Osteocyte (in vitro differentiated cells): ENCODE measurements around the gene NPAS2. TPM values are rescaled to one million over a fixed set of nuclear protein-coding genes. Genes with fewer than 3 reads are reported as not detected.

Experiments used
- DNase-seq: peaks from one replicate; pipeline ENCODE4 v3.0.0; 2021; ENCODE audit warnings: mixed read lengths; ENCODE audit not compliant: unreplicated experiment; ENCODE audit errors: extremely low spot score
- H3K27ac Mint-ChIP-seq: one replicate; pipeline ENCODE4 v1.8.0; 2021; ENCODE audit warnings: mild to moderate bottlenecking, mixed read lengths; ENCODE audit not compliant: unreplicated experiment
- H3K27me3 Mint-ChIP-seq: one replicate; pipeline ENCODE4 v1.8.0; 2021; ENCODE audit warnings: mixed read lengths; ENCODE audit not compliant: unreplicated experiment
- H3K36me3 Mint-ChIP-seq: one replicate; pipeline ENCODE4 v1.8.0; 2021; ENCODE audit warnings: mixed read lengths; ENCODE audit not compliant: unreplicated experiment
- H3K4me1 Mint-ChIP-seq: one replicate; pipeline ENCODE4 v1.8.0; 2021; ENCODE audit warnings: mixed read lengths; ENCODE audit not compliant: unreplicated experiment
- H3K4me3 Mint-ChIP-seq: one replicate; pipeline ENCODE4 v1.8.0; 2021; ENCODE audit warnings: mild to moderate bottlenecking, moderate library complexity, mixed read lengths; ENCODE audit not compliant: unreplicated experiment
- H3K9me3 Mint-ChIP-seq: one replicate; pipeline ENCODE4 v1.8.0; 2021; ENCODE audit warnings: mixed read lengths; ENCODE audit not compliant: unreplicated experiment
- total RNA-seq: library from RNA; stranded (reverse); gene quantifications from 2 replicates; pipeline ENCODE4 v1.2.1, GENCODE V29; 2021
- TF ChIP-seq, protein P1 (sequence below): fragments of 200-600 bp; sonication (generic); IDR thresholded peaks from 2 replicates; pipeline ENCODE4 v1.5.0; 2021; ENCODE audit warnings: antibody characterized with exemption, mild to moderate bottlenecking, moderate library complexity

Gene NPAS2
- total RNA-seq, 1 donor from 2014 or later: 16.6 TPM

DNA sequence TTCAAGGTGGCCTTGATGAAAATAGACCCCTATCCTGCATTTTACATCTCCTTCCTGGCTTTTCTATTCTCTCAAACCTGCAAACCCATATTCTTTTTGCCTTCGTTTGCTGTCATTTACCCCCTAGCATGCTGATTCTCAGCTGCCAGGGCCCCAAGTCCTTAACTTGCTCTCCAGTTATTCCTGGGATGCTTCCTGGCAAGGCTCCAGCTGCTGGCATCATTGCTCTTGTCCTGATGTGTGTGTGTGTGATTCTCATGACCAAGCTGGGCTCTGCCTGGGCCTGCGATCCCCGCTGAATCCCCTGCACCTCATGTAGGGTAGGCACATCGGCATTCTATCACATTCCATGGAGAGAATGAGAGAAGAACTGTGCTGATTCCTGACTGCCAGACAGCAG, 11.9 kb downstream of the NPAS2 start:
- Mint-ChIP-seq H3K4me3 (no peak overlapping the region), H3K27ac (no peak overlapping the region), H3K27me3 (no peaks in the 10 kb centered on the region), H3K9me3 (peaks cover 12% of the 10 kb centered on the region), H3K36me3 (peaks cover 18% of the 10 kb centered on the region), H3K4me1 (peaks cover 25% of the 10 kb centered on the region)
- TF ChIP-seq, protein P1, sequence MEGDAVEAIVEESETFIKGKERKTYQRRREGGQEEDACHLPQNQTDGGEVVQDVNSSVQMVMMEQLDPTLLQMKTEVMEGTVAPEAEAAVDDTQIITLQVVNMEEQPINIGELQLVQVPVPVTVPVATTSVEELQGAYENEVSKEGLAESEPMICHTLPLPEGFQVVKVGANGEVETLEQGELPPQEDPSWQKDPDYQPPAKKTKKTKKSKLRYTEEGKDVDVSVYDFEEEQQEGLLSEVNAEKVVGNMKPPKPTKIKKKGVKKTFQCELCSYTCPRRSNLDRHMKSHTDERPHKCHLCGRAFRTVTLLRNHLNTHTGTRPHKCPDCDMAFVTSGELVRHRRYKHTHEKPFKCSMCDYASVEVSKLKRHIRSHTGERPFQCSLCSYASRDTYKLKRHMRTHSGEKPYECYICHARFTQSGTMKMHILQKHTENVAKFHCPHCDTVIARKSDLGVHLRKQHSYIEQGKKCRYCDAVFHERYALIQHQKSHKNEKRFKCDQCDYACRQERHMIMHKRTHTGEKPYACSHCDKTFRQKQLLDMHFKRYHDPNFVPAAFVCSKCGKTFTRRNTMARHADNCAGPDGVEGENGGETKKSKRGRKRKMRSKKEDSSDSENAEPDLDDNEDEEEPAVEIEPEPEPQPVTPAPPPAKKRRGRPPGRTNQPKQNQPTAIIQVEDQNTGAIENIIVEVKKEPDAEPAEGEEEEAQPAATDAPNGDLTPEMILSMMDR: no peak
- no peak for DNase-seq

DNA sequence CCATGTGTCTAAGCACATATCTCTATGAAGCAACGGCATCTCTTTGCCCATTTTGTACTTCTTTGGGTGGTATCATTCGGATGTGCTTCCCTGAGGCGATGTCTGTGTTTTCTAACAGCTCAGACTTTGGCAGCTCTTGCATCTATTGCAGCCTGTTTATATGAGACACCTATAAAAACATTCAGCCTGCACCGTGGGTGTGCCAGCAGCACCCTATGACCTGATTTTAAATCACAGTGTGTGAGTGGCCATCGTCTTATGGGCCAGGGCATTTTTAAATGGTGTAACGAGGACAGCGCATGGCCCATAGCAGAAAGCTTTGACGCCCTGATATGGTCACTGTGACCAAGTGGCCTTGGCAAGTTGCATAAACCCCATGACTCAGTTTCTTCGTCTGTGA, 12.9 kb downstream of the NPAS2 start:
- peaks cover 25% of the 10 kb centered on the region for H3K4me1 Mint-ChIP-seq
- H3K9me3 Mint-ChIP-seq: peaks cover 10% of the 10 kb centered on the region
- H3K36me3 Mint-ChIP-seq: peaks cover 18% of the 10 kb centered on the region
- no peak for DNase-seq
- H3K27ac Mint-ChIP-seq: peak overlapping the region; percentile 72
- TF ChIP-seq, protein P1: no peak
- H3K4me3 Mint-ChIP-seq: no peak overlapping the region
- H3K27me3 Mint-ChIP-seq: no peaks in the 10 kb centered on the region

DNA sequence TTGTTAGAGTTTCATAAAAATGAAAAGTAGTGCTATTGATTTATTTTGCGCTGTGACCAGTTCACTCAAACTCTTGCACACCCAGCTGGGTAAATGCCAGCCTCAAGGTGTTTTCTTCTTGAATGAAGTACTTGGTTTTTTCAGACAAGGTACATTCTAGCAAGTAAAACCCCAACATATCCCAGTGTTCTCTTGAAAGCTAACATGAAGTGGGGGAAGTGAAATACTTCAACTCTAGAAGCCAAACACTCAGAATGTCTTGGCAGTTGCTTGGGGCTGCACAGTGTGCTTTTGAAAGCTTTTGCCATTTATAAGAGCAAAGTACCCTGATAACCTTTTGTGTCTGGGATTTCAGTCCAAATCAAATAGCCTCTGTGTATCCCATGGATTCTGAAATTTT, 13.4 kb downstream of the NPAS2 start:
- Mint-ChIP-seq H3K4me3 (no peak overlapping the region), H3K27me3 (no peaks in the 10 kb centered on the region), H3K9me3 (peaks cover 5% of the 10 kb centered on the region), H3K36me3 (peaks cover 13% of the 10 kb centered on the region), H3K27ac (no peak overlapping the region), H3K4me1 (peaks cover 25% of the 10 kb centered on the region)
- TF ChIP-seq, protein P1: no peak
- DNase-seq: no peak

DNA sequence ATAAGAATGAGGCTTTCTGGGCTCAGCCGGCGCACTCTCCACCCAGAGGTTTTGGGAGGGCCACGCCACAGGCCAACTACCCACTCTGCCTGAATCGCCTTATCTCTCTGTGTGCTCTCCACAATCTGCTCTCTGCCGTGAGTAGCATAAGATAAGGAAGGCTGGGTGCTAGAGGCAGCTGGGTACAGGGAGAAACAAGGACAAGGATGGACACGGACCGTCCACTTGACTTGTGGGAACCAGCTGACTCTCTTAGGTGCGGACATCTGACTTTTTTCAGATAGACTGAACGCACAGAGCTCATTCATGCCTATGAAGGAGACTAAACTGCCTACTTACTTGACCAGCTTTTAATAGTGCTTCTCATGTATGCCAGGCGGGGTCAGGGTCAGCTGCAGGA, 14.3 kb downstream of the NPAS2 start:
- no peaks in the 10 kb centered on the region for H3K27me3 Mint-ChIP-seq

DNA sequence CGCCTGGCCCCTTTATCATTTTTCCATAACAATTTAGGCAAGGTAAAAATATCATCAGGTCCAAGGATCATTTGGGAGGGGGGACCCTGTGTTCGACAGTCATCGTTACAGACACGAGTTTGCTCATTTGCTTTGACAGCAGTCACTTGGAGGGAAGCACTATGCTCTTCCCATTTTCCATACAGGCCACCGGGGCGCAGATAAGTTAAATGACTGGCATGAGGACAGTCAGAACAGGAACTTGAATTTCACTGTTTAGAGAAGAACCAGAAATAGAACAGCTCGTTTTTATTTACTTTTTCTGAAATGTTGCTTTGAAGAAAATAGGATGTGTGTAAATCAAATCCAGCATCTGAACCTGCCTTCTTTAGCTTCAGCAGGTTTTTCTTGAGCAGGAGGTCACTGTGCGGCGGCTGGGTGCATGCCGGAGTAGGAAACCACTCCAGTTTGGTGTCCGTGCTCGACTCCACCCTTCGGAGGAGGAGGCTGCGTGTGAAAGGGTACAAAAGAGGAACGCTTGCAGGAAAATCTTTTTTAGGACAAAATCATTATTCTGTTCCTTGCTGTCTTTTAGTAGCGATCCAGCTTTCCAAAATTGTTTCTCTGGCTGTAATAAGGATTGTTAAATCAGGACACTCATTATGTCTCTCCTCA, 15.2 kb downstream of the NPAS2 start:
- no peaks in the 10 kb centered on the region for H3K27me3 Mint-ChIP-seq
- TF ChIP-seq, protein P1: no peak
- no peak overlapping the region for H3K4me3 Mint-ChIP-seq

More for the DNA sequence above, 14.3 kb downstream of the NPAS2 start:
- H3K27ac Mint-ChIP-seq: no peak overlapping the region
- TF ChIP-seq, protein P1: no peak
- H3K9me3 Mint-ChIP-seq: no peaks in the 10 kb centered on the region
- H3K4me3 Mint-ChIP-seq: no peak overlapping the region
- peaks cover 25% of the 10 kb centered on the region for H3K4me1 Mint-ChIP-seq
- H3K36me3 Mint-ChIP-seq: peaks cover 11% of the 10 kb centered on the region
- no peak for DNase-seq

More for the DNA sequence above, 15.2 kb downstream of the NPAS2 start:
- H3K4me1 Mint-ChIP-seq: peaks cover 25% of the 10 kb centered on the region
- no peak overlapping the region for H3K27ac Mint-ChIP-seq
- no peaks in the 10 kb centered on the region for H3K9me3 Mint-ChIP-seq
- peaks cover 7% of the 10 kb centered on the region for H3K36me3 Mint-ChIP-seq
- DNase-seq: no peak
